ENCODE data around the gene KRTAP5-8. TPM values are rescaled to one million over a fixed set of nuclear protein-coding genes. Genes with fewer than 3 reads are reported as not detected.

Gene KRTAP5-8
- total and polyA plus RNA-seq, 2 donors (not counting 3 experiments of a cell fraction or from before 2014, with no cell fraction given), result 0.17 TPM; not detected in 1

DNA sequence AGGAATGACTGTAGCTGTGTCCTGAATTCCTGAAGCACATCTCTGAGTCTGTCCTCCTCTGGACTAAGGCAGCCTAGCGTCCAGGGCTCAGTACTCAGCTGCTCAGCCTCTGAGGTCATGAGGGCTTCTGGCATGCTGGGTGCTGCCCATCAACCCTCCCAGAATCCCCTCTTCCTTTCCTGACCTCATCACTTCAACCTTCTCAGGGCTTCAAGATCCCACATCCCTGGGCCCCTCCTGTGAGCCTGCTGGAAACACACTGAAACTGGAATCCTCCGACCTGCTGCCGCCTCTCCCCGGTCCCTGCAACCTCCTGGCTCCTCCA lies 803 bp downstream of the KRTAP5-8 start:
- TF ChIP-seq, protein P1, sequence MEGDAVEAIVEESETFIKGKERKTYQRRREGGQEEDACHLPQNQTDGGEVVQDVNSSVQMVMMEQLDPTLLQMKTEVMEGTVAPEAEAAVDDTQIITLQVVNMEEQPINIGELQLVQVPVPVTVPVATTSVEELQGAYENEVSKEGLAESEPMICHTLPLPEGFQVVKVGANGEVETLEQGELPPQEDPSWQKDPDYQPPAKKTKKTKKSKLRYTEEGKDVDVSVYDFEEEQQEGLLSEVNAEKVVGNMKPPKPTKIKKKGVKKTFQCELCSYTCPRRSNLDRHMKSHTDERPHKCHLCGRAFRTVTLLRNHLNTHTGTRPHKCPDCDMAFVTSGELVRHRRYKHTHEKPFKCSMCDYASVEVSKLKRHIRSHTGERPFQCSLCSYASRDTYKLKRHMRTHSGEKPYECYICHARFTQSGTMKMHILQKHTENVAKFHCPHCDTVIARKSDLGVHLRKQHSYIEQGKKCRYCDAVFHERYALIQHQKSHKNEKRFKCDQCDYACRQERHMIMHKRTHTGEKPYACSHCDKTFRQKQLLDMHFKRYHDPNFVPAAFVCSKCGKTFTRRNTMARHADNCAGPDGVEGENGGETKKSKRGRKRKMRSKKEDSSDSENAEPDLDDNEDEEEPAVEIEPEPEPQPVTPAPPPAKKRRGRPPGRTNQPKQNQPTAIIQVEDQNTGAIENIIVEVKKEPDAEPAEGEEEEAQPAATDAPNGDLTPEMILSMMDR (IDR thresholded peaks at IDR 0.05; ENCODE audit: extremely low read depth in 1 of 2, insufficient read depth in 1 of 2, low read depth in 1 of 2, low read length in 2 of 2), result no peak
- TF ChIP-seq GATA2 (IDR thresholded peaks at IDR 0.05; ENCODE audit: insufficient read depth, insufficient read length, low read depth, low read length), result no peak
- no peak for TF ChIP-seq EZH2 (IDR thresholded peaks at IDR 0.05; ENCODE audit: borderline replicate concordance, low read depth, low read length, severe bottlenecking)
- no peak for TF ChIP-seq JUN (IDR thresholded peaks at IDR 0.05; ENCODE audit: borderline replicate concordance, insufficient read depth, insufficient read length, low read depth)
- TF ChIP-seq POLR2AphosphoS5 (IDR thresholded peaks at IDR 0.05; ENCODE audit: insufficient read depth, low read depth, low read length), result no peak
- TF ChIP-seq, protein P2, sequence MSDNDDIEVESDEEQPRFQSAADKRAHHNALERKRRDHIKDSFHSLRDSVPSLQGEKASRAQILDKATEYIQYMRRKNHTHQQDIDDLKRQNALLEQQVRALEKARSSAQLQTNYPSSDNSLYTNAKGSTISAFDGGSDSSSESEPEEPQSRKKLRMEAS (IDR thresholded peaks at IDR 0.05; ENCODE audit: insufficient read depth, insufficient read length), result no peak
- TF ChIP-seq POLR2A (IDR thresholded peaks at IDR 0.05; ENCODE audit: low read depth, low read length), result no peak
- TF ChIP-seq FOS (IDR thresholded peaks at IDR 0.05; ENCODE audit: borderline replicate concordance, insufficient read depth, low read length), result no peak
- TF ChIP-seq MYC (IDR thresholded peaks at IDR 0.05; ENCODE audit: low read depth, low read length), result no peak
- Histone ChIP-seq H4K20me1 (replicated peaks; ENCODE audit: control insufficient read depth, extremely low read depth, insufficient read depth, low read length) (no peaks in the 10 kb centered on the region), H3K9me1 (replicated peaks; ENCODE audit: control insufficient read depth, extremely low read depth, insufficient read depth, low read length) (no peaks in the 10 kb centered on the region), H3K36me3 (ENCODE audit: control insufficient read depth in 2 of 2, extremely low read depth in 1 of 2, insufficient read depth in 2 of 2, low read length in 2 of 2) (no peaks in the 10 kb centered on the region), H3K4me2 (ENCODE audit: insufficient read depth, low read length) (no peak overlapping the region), H3K79me2 (ENCODE audit: control insufficient read depth, insufficient read depth, low read length) (no peaks in the 10 kb centered on the region), H3K4me1 (ENCODE audit: control insufficient read depth, extremely low read depth, insufficient read depth, low read length) (no peaks in the 10 kb centered on the region), H2AFZ (ENCODE audit: low read depth, low read length) (no peak overlapping the region), H3K9ac (replicated peaks; ENCODE audit: extremely low read depth, insufficient read depth, low read length) (no peak overlapping the region), H3K27ac (ENCODE audit: insufficient read depth, low read depth, low read length) (no peak overlapping the region), H3K9me3 (replicated peaks; ENCODE audit: control insufficient read depth, insufficient read depth, low read length) (no peaks in the 10 kb centered on the region), H3K27me3 (ENCODE audit: control insufficient read depth in 2 of 2, insufficient read depth in 2 of 2, low read length in 2 of 2) (no peaks in the 10 kb centered on the region), H3K4me3 (replicated peaks in 1 of 3; ENCODE audit: insufficient read depth in 1 of 3, low read depth in 1 of 3, low read length in 3 of 3) (no peak overlapping the region)
- ChIA-PET POLR2A (no interaction called here), CTCF (no interaction called here)
- intact Hi-C loops (cut with micrococcal nuclease), result no loop called here
- DNase-seq (ENCODE audit: low read depth, low spot score), result no peak
- no peak for FAIRE-seq
- dilution Hi-C loops (cut with MboI; ENCODE audit: extremely low pct_ligation_motif_present, low sequenced_read_pairs), result no loop called here
- no TSS peak for BruUV-seq (replicated peaks)
